Measurements from ENCODE around the gene SCOC.

The SCOC gene

GRCh38 chr4:140363051-140363450, 10.4 kb upstream of the SCOC start:
- no peak for TF ChIP-seq CTCF (IDR thresholded peaks at IDR 0.05)

DNA sequence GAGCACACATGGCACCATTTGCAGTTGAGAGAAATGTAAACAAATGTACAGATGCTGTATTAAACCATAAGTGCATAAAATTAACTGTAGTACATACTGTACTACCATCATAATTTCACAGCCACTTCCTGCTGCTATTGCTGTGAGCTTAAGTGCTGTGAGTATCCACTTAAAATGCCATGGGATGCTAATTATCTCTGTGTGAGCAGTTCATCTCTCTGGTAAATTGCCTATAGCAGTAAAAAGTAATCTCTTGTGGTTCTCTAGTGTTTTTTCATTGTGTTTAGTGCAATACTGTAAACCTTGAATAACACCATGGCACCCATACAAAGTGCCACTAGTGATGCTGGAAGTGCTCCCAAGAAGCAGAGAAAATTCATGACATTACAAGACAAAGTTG, 9.9 kb upstream of the SCOC start:
- TF ChIP-seq CTCF (IDR thresholded peaks at IDR 0.05), result no peak

DNA sequence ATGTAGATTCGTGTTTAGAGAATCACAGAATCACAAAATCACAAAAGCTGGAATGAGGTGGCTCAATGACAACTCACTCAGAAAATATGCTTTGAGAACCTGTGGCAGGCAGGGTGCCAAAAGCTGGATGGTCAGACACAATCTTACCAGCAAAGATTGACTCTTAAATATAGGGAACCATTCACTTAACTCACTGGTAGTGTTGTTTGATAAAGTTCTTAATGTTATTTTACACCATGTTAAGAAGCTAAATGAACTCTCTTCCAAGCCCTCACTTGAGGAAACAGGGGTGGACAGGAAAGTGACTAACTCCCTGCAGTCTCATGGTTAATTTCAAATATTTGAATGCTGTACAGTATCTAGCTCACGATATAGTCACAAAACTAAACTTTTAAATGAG, 5.7 kb upstream of the SCOC start:
- no peak for TF ChIP-seq CTCF (IDR thresholded peaks at IDR 0.05)

DNA sequence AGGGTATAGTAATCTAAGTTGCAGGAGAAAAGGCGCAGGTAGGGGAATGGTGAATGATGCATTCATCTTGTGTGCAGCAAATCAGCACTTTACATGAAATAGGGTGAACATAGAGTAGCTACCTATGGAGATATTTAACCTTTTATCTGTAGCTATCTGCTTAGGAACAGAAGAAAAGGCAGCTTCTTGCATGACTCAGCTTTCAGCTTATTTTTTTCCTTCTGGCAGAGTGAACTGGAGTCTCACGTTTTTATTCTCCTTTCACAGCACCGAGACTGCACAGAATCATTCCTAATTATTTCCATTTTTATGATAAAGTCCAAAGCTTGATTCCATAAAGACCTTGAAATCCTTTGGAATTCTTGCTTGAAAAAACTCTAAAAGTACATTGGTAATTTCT, 4.8 kb upstream of the SCOC start:
- no peak for TF ChIP-seq CTCF (IDR thresholded peaks at IDR 0.05)

DNA sequence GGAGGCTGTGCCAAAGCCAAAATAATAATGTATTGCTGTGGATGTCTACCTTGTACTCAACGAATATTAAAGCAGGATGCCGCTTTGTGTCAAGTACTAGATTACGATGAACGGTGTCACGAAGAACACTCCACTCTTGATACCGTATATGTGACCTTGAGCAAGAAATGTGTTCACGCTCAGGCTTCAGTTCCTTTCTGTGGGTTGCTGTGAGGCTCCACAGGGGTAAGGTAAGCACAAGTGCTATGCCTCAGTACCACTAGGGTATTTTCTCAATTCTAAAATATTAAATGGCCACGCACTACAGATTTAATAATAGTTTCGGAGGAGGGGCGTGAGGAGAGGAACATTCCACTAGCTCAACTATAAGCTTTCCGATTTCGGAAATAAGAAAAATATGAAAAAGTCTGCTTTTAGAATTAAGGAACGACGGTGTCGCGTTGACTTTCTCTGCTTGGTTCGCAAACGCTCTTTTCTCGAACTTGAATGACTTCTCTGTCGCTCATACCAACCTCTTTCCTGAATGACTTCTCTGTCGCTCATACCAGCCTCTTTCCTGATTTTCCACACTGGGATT, 607 bp upstream of the SCOC start:
- TF ChIP-seq CTCF (IDR thresholded peaks at IDR 0.05), result no peak

- TF ChIP-seq CTCF (IDR thresholded peaks at IDR 0.05), result no peak
These were observed 658 bp downstream of the SCOC start for GRCh38 chr4:140374130-140374477.

DNA sequence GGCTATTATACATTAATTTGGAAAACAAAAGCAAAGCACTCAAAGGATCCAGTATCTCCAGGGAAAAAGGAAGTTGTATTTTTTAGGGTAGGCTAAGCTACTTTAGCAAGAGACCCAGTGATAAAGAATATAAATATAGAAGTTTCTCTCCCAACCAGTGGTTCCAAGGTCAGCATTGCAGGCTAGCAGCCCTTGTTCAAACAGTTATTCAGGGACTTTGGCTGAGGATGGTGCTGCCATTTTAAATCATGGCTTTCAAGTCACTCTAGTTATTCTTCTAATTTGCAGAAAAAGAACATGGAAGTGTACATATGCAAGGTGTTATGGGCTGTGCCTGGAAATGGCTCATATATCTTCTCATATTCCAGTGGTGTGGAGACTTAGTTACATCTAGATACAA, 9.3 kb downstream of the SCOC start:
- TF ChIP-seq CTCF (IDR thresholded peaks at IDR 0.05), result no peak

GRCh38 chr4:140388015-140388414, 14.6 kb downstream of the SCOC start:
- TF ChIP-seq CTCF (IDR thresholded peaks at IDR 0.05), result no peak

All from LNCAP (cell line).